SK-N-MC (cell line): ENCODE data around the gene NLRP6.

Experiments used
- DNase-seq: peaks from one replicate; pipeline ENCODE4 v3.0.0-alpha.2; 2011; ENCODE audit warnings: low read depth, low spot score
- H3K27ac ChIP-seq: fragments of 200-600 bp; sonication (generic); 2 replicates; pipeline ENCODE4 v1.5.1; 2016; ENCODE audit warnings: mixed run types
- H3K36me3 ChIP-seq: fragments of 200-600 bp; sonication (generic); 2 replicates; pipeline ENCODE4 v1.6.1; 2017; ENCODE audit warnings: antibody characterized with exemption, low read length, mixed read lengths; ENCODE audit not compliant: insufficient read depth
- H3K4me3 ChIP-seq: fragments of 200-600 bp; sonication (generic); 2 replicates; pipeline ENCODE4 v1.5.1; 2016
- H3K9ac ChIP-seq: fragments of 200-600 bp; sonication (generic); 2 replicates; pipeline ENCODE4 v1.8.0; 2017; ENCODE audit warnings: mixed run types, mixed read lengths; ENCODE audit not compliant: insufficient read length
- H3K9me3 ChIP-seq: fragments of 200-600 bp; sonication (generic); 2 replicates; pipeline ENCODE4 v1.6.1; 2017; ENCODE audit warnings: low read depth, mild to moderate bottlenecking, antibody characterized with exemption, low read length, moderate library complexity, mixed read lengths
- EZH2 ChIP-seq: fragments of 200-600 bp; sonication (generic); IDR thresholded peaks from one replicate; pipeline ENCODE4 v1.6.1; 2017; ENCODE audit warnings: antibody characterized with exemption
- FOXP2 ChIP-seq: optimal IDR thresholded peaks from 2 replicates; pipeline ENCODE3; 2011; ENCODE audit warnings: mild to moderate bottlenecking, moderate library complexity; ENCODE audit not compliant: insufficient read depth; ENCODE audit errors: extremely low read length, control extremely low read depth
- POLR2AphosphoS5 ChIP-seq: IDR thresholded peaks from 2 replicates; pipeline ENCODE4 v1.6.1; 2012; ENCODE audit warnings: mild to moderate bottlenecking, low read depth, low read length, borderline replicate concordance

Gene NLRP6

DNA sequence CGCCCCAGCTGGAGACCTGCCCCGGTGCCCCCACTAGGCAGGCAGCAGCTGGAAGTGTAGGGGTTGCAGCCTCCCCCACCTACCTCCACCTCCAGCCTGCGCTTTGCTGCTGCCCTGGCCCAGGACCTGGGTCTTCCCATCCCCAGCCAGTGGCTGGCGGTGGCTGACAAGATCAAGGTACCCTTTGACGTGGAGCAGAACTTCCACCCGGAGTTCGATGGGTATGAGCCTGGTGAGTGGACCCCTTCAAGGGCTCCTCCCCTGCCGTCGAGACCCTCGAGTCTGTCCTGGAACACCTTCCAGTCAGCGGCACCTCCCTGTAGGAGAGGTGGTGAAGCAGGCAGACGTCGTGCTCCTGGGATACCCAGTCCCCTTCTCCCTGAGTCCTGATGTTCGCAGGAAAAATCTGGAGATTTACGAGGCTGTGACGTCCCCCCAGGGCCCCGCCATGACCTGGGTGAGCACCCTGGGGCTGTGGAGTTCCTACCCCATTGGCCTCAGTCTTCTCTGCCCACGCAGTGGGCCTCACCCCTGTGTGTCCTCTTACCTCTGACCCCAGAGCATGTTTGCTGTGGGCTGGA, 15.2 kb downstream of the NLRP6 start:
- Histone ChIP-seq H3K36me3 (no peaks in the 10 kb centered on the region; the same call in 1 of the 2 replicates), H3K9me3 (no peaks in the 10 kb centered on the region), H3K4me3 (no peak overlapping the region), H3K27ac (no peak overlapping the region), H3K9ac (no peak overlapping the region)
- no peak for DNase-seq
- no peak for TF ChIP-seq POLR2AphosphoS5
- no peak for TF ChIP-seq EZH2
- no peak for TF ChIP-seq FOXP2

DNA sequence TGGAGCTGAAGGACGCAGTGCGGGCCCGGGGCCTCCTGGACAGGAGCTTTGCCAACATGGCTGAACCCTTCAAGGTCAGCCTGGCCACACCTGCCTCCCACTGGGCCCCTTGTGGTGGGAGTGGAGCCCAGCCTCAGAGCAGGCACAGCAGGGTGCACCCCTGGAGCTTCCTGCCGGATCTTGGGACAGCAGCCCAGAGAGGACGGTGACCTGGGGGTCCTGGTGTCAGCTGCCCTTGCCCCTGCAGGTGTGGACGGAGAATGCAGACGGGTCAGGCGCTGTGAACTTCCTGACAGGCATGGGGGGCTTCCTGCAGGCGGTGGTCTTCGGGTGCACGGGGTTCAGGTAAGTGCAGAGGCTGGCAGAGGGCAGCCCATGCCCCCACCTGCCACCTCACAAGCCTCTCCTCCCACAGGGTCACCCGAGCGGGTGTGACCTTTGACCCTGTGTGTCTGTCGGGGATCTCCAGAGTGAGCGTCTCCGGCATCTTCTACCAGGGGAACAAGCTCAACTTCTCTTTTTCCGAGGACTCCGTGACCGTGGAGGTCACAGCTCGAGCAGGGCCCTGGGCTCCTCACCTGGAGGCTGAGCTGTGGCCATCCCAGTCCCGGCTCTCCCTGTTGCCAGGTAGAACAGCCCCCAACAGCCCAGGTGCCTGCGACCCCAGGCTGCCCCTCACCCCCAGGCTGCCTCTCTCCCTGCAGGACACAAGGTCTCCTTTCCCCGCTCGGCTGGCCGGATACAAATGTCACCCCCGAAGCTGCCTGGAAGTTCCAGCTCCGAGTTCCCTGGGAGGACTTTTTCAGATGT, 15.8 kb downstream of the NLRP6 start:
- no peak for DNase-seq
- no peaks in the 10 kb centered on the region; the same call in 1 of the 2 replicates for H3K36me3 ChIP-seq
- H3K4me3 ChIP-seq, result no peak overlapping the region
- H3K9me3 ChIP-seq, result no peaks in the 10 kb centered on the region
- no peak overlapping the region for H3K27ac ChIP-seq
- TF ChIP-seq FOXP2, result no peak
- no peak for TF ChIP-seq EZH2
- no peak for TF ChIP-seq POLR2AphosphoS5
- no peak overlapping the region for H3K9ac ChIP-seq

DNA sequence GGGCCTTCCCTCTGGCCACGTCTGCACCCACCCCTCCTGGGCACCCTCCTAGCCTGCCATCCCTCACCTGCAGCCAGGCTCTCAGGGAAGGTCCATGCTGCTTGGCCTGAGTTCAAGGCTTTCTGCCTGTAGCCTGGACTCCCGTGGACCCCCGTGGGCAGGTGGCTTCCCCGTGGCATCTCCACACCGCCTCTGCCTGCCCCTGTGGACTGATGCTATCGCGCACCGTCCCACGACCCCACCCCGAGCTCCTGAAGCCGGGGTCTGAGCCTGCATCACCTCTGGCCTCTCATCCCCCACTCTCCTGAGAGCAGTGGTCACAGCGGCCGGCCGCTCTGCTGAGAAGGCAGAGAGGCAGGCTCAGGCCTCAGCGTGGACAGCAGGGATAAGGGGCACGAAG, 16.6 kb downstream of the NLRP6 start:
- DNase-seq, result no peak
- Histone ChIP-seq H3K27ac (no peak overlapping the region), H3K9me3 (no peaks in the 10 kb centered on the region), H3K9ac (no peak overlapping the region), H3K36me3 (no peaks in the 10 kb centered on the region; the same call in 1 of the 2 replicates), H3K4me3 (no peak overlapping the region)
- TF ChIP-seq FOXP2 (no peak), POLR2AphosphoS5 (no peak), EZH2 (no peak)

DNA sequence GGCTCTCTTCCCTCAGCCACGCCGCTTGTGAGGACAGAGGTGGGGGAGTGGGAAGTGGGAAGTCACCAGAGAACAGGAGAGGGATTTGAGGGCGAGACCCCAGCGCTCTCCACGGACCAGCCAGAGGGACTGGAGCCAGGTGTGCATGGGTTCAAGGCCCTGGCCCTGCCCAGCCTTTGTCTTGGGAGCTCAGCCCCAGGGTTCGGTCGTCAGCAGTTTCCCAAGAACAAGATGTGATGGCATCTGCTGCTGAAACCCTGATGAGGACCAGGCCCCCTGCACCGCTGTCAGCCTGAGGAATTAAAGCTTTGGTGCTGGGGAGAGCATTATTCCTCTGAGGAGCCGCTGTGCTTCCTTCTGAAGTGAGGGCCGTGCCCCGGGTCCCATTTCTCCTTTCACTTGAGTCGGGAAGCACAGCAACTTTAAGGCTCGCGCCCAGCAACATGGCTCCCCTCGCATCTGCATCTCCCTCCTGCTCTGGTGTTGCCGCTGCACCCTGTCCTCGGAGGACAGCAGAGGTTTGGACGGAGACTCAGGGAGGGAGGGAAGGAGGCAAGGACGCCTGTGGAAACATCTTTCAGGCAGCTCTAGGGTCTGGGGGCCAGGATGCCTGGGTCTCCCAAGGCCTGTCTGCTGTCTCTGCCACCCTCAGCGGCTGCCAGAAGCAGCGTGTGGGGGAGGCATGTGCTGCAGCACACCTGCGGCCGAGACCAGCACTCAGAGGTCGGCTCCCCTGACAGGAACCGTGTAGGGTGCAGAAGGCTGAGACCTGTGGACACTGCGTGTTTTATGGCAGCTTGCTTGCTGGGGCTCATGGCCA, 17.4 kb downstream of the NLRP6 start:
- TF ChIP-seq EZH2, result no peak
- no peak for TF ChIP-seq POLR2AphosphoS5
- no peak for TF ChIP-seq FOXP2
- H3K4me3 ChIP-seq, result no peak overlapping the region
- H3K36me3 ChIP-seq, result no peaks in the 10 kb centered on the region; the same call in 1 of the 2 replicates
- DNase-seq, result no peak
- H3K9me3 ChIP-seq, result no peaks in the 10 kb centered on the region
- no peak overlapping the region for H3K9ac ChIP-seq
- no peak overlapping the region for H3K27ac ChIP-seq

DNA sequence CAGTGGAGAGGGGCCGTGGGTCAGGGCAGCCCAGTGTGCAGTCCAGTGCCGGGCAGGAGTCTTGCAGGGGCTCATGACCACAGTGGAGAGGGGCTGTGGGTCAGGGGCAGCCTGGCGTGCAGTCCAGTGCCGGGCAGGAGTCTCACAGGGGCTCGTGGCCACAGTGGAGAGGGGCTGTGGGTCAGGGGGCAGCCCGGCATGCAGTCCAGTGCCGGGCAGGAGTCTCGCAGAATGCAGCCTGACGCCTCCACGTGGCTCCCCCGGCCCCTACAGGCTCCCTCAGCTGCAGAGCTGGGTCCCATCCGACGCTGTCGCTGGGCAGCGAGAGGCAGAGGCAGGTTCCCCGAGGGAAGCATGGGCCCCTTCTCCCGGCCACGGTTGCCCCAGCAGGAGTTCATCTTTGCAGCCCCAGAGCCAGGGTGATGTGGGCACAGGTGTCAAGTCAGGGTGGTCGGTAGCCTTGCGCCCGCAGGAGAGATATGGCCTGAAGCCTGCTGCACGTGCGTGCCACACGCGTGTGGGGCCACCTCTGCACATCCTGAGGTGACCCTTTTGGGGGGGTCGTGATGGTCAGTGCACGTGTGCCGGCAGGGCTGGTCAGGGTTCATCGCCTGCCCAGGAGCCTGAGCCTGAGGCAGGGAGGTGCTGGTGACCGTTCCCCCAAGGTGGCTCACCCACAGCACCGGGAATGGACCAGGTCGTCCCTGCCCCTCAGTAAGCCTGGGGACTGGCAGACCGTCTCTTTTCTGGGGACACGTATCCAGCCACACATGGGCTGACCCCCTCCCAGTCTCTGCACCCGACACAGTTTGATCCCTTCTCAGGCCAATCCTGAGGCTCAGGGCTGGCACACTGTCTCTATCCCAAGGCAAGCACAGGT, 18.2 kb downstream of the NLRP6 start:
- Histone ChIP-seq H3K9me3 (no peaks in the 10 kb centered on the region), H3K4me3 (no peak overlapping the region), H3K27ac (no peak overlapping the region), H3K36me3 (no peaks in the 10 kb centered on the region; the same call in 1 of the 2 replicates), H3K9ac (no peak overlapping the region)
- TF ChIP-seq EZH2, result no peak
- no peak for TF ChIP-seq POLR2AphosphoS5
- TF ChIP-seq FOXP2, result no peak
- no peak for DNase-seq

DNA sequence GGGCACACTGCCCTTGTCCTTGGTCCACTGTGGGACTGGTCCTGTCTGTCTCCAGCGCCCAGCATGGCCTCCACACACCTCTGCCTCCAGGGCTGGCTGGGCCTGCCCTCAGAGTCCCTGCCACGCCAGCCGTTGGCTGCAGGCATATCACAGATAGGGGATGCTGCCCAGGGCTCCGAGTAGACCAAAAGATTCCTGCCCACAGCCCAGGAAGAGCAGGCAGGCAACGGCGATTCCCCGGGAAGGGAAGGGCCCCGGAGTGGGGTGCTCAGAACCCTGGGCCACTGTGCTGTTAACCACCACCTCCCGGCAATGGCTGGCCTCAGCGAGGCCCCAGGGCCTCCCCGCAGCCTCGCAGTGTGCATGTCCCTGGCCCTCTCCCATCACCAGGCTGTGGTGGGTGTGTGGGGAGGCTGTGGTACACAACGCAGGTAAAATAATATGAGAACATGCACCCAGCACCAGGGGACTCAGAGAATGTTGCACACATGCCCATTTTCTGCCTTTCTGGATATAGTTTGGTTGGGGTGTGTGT, 18.9 kb downstream of the NLRP6 start:
- no peaks in the 10 kb centered on the region; the same call in 1 of the 2 replicates for H3K36me3 ChIP-seq
- DNase-seq, result no peak
- H3K9me3 ChIP-seq, result no peaks in the 10 kb centered on the region
- H3K27ac ChIP-seq, result no peak overlapping the region
- no peak overlapping the region for H3K9ac ChIP-seq
- no peak overlapping the region for H3K4me3 ChIP-seq
- TF ChIP-seq POLR2AphosphoS5 (no peak), FOXP2 (no peak), EZH2 (no peak)

DNA sequence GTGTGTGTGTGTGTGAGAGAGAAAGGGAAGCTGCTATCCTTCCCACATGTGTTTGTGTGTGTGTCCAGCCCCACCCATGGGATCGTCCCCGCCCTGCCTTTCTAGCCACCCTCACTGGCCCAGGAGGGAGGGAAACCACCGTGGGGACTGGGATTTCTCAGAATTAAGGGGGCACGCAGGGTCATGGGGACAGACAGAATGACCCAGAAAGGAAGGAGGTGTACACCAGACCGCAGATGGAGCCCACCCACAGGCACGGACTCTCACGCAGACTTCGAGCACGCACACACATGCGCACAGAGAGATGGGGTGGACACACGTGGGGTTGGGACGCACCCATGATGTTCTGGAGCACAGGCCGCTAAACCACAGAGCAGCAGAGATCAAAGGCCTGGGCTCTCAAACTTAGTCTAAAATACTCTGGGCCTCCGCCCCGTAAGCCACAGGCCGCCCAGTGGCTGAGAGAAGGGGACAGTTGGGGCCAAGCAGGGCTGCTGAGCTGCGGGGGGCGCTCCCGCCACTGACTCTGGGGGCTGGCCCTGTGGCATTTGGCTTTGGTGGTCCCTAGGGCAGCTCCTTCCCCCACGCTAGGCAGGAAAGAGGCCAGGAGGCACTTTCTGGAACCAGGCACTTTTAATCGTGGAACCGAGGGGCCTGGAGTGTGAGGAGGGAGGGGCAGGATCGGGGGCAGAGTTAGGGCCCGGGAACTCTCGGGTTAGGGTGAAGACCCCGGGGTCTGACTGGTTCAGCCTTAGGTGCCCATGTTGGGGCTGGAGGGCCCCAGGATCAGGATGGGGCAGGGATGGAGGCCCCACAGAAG, 19.6 kb downstream of the NLRP6 start:
- H3K9me3 ChIP-seq, result no peaks in the 10 kb centered on the region
- no peak for DNase-seq
- H3K36me3 ChIP-seq, result no peaks in the 10 kb centered on the region; the same call in 1 of the 2 replicates
- no peak overlapping the region for H3K4me3 ChIP-seq
- H3K27ac ChIP-seq, result no peak overlapping the region
- TF ChIP-seq EZH2 (no peak), FOXP2 (no peak), POLR2AphosphoS5 (no peak)
- H3K9ac ChIP-seq, result no peak overlapping the region
